ENCODE data around the gene CAV2.

DNA sequence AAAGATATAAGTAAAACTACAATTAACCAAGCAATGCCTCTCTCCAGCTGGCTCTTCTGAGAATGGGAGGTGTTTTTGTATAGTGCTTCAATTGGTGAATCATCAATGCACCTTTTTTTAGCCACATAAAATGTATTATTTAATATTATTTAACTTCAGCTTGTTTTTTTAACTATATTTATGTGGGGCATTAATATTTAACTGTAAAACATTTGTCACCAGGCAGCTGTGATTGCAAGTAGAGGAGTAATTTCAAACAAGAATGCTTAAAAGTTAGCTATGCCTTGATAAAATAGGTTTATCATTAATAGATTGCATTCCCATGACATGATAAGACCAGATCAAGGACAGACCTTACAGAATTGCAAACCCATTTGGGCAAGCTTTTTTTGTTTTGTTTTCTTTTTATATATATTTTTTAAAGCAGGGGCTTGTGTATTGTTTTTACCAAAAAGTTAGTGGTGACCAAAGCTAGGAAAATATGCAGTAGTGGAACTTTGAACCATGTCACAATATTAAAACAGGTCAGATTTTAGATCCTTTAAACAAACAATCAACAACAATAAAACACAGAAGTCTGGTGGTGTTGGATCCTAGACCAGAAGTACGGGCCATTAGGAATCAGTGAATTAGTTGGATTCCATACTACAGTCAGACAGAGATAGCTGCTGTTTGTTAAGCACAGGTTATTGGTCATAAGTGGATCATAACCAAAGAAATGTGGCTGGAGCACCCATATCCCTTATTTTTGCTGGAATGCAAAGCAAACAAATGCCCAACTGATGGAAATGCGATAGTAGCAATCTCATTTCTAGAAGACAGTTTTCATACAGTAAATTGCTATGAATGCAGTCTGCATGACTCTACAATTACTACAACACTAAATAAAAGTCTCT, 2.9 kb downstream of the CAV2 start:
- TF ChIP-seq CTCF (conservative IDR thresholded peaks at IDR 0.05 in 1 of 2, IDR thresholded peaks at IDR 0.05 in 1 of 2; ENCODE audit: low read depth in 1 of 2, low read length in 2 of 2) = no peak
- no peak for TF ChIP-seq EZH2 (IDR thresholded peaks at IDR 0.05; ENCODE audit: low read length, missing control alignments)
